Fibroblast of skin of right biceps (primary cell): ENCODE measurements around the gene PRKACA.
"Not testable (repeated sequence)": the region's sequence is repeated elsewhere in the genome, so short reads cannot be mapped to it uniquely, and the experiment has no call there.

ENCODE experiments used
- DNase-seq: peaks from one replicate; pipeline ENCODE4 v3.0.0-alpha.2; 2013

PRKACA gene

DNA sequence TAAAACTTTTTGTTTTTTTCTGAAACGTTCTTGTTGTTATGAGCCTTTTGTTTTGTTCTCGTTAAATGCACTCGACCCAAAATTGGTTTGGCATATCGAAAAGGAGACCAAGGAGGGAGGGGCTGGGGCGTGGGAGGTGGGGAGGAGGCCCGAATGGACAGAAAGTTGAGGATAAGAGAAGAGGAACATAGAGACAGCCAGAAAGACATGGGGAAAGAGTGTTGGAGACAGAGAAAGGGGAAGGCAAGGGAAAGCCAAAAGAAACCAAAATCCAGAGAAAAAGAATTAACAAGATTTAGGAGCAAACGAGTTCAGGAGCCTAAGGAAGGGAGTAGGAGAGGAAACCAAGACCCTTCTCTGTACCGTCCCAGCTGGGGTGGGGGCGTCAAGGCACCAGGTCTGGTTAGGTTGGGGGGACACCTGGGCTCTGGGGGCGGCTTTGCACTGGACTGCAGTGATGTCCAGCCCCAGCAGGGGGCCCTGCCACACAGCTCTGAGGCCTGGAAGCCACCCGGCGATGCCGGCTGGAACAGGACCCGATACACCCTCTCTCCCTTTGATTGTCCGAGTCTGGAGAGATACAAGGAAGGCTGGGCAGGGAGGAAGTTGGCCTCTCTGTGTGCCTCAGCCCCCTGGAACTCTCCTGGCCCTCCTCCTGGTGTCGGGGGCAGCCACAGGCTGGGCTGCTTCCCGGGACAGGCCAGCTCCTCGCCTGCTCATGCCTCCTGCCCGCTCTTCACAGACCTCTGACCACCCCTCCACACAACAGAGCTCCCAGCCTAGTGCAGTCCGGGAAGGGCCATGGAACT is 30.4 kb upstream of the PRKACA start:
- DNase-seq: peak; percentile 65

DNA sequence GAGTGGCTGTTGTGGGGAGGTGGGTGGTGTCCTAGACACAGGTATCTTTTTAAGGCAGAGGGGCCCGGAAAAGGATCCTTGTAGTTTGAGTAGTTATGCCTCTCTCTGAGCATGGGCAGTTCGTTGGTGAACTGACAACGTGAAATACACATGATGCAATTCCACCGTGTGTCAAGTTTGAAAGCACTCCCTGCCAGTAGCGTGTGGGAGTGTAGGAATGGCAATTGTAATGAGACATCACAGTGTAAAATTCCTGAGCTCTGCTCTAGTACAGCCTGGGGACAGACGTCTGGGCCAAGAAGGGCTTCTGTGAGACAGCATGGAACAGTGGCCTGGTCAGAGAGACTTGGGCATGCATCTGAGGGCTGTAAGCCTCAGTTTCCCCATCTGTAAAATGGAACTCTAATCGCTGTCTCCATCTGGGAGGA is 29.2 kb upstream of the PRKACA start:
- DNase-seq: peak; percentile 87

DNA sequence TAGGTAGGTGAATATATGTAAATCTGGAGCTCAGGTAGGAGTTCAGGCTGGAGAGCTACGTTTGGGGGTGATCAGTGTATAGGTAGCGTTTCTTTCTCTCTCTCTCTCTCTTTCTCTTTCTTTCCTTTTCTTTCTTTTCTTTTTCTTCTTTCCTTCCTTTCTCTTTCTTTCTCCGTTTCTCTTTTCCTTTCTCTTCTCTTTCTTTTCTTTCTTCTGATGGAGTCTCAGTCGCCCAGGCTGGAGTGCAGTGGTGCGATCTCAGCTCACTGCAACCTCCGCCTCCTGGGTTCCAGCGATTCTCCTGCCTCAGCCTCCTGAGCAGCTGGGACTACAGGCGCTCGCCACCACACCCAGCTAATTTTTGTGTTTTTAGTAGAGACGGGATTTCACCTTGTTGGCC is 28.6 kb upstream of the PRKACA start:
- not testable (repeated sequence) for DNase-seq

DNA sequence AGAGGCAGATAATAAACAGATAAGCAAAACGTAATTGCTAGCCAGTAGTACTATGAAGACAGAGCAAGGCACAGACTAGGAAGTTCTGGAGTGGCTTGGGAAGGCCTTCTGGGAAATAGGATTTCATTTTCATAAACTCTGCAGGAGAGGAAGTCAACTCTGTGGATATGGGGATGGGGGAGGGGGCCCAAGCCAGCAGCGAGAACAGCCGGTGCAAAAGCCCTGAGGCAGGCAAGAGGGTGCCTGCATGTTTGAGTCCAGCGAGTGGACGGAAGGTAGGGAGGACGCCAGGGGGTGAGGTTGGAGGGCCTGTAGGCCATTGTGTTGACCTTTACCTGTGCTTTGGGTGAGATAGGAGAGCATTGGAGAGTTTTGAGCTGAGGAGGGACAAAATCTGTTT is 27.8 kb upstream of the PRKACA start:
- no peak for DNase-seq

DNA sequence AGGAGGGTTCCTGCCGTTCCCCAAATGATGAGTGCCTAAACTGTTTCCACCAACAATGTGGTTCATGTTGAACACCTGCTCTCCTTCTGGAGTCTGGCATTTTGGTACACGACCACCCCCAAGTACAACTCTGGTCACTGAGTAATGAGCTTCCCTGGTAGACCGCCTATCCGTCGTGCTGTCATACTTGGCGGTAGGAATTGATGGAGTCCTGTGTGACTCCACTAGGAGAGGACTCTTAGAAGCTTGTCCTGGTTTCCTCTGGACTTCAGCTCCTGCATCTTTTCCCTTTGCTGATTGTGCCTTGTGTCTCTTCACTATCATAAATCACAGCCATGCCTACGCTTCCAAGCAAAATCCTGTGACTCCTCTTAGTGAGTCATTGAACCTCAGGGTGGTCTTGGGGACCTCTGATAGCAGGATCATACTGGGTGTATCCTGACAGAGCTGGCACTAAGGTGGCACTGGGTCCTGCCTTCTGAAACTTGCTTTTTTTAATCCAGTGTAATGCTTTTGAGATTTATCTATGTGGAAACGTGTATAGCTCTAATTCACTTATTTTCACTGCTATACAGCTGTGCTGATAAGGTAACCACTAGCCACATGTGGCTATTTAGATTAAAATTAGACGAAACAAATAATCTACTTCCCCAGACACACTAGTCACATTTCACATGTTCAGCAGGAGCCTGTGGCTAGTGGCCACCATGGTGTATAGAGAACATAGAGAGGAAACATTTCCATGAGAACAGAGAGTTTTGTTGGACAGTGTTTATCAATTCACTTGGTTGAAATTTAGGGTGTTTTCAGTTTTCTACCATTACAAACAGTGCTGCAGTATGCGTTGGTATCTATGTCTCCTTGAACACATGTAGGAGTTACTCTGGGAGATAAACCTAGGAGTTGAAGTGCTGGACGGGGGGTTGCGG is 25.0 kb upstream of the PRKACA start:
- DNase-seq: no peak

DNA sequence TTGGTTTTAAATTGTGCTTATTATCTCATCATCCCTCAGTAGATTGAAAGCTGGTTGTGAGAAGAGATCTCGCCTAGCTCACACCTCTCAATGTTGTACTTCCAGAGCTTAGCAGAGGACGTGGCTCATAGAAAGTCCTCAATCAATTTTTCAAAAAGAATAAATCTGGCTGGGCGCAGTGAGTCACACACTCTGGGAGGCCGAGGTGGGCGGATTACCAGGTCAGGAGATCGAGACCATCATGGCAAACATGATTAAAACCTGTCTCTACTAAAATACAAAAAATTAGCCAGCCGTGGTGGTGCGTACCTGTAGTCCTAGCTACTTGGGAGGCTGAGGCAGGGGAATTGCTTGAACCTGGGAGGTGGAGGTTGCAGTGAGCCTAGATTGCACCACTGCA is 23.5 kb upstream of the PRKACA start:
- DNase-seq: no peak

DNA sequence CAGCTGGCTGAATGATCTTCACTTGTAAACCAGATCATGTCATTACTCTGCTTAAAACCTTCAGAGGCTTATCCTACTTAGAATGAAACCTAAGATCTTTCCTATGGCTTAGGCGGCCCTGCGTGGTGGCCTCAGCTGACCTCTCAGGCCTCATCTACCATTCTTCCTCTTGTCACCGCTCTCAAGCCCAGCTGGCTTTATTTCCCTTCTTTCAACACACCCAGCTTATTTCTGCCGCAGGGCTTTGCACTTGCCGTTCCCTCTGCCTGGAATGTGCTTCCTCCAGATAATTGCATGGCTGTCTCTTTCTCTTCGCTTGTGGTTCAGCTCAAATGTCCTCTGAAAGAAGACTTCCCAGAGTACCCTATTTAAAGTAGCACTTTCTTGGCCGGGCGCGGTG is 22.4 kb upstream of the PRKACA start:
- no peak for DNase-seq

DNA sequence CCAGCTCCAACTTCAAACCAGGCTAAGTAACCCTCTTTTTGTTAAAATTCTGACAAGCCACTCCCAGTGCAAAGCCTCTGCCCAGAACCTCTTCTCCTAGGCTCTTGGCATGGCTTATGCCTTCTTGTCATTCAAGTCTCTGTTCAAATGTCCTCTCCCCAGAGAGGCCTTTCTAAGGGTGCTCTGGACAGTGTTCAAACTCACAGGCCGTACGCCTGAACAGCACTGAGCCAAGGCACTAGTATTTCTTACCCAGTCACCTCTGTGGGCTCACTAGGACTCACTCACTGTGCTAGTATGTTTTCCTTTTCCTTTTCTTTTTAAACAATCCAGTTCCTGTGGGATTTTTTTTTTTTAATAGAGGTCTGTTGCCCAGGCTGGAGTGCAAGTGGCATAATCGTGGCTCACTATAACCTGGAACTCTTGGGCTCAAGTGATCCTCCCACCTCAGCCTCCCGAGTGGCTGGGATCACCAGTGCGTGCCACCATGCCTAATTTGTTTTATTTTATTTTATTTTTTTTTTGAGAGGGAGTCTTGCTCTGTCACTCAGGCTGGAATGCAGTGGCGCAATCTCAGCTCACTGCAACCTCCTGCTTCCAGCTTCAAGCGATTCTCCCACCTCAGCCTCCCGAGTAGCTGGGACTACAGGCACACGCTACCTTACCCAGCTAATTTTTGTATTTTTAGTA is 21.2 kb upstream of the PRKACA start:
- peak; percentile 26 for DNase-seq

DNA sequence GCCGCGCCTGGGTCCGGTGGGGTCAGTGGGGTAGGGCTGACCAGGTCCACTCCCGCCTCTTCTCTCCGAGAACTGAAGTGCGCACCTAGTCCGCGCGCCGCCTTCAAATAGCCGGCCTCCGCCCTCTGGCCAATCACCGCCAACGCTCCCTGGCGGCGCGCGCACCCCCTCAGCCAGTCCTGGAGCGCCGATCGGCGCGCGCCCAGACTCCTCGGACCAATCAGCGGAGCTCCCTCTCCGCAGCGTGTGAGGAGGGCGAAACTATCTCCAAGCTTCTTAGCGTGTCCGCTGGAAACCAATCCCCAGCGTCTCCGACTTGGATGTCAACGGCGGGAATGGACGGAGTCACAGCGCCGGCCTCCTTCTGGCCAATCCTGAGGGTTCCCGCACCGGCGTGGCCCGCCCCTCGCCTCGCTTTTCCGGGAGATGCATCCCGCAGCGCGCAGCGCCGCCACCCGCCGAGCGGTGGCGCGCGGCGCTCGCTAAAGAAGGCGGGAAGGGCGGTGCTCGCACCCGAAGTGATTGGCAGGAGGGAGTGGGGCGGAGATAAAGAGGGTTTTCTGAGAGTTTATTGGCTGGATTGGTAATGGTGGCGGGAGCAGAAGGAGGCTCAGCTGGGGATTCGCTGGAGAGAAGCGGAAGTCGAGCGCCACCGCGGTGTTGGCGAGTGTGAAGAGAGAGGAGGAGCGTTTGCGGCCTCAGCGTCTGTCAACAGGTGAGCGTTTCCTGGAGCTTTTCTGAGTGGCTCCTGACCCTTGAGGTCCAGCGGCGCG is 19.1 kb upstream of the PRKACA start, which contains the start of gene ASF1B:
TSS of gene ASF1B (minus strand) at position 81 of the 773 bp plus-strand sequence. CDS start 133 bp downstream, outside the sequence.
- DNase-seq: peak; percentile 100

DNA sequence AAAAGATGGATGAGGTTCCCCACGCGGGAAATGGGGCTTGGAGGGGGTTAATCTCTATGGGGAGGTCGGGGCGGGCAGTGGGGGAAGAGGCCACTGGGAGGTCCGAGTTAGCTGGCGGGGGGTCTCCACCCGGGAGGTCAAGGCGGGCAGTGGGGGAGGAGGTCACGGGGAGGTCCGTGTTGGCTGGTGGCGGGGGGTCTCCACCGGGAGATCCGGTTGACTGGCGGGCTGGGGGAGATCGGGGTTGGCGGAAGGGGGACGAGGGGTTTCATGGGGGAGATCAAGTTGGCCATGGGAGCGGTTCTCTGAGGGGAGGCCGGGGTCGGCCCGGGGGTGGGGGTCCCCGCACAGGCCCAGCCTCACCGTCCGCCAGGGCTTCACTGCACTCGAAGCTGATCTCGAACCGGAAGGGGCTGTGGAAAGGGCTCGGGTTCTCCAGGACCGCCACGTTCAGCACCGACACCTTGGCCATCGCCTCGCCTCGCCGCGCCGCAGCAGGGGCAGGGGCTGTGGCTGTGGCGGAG is 18.5 kb upstream of the PRKACA start:
- no peak for DNase-seq

DNA sequence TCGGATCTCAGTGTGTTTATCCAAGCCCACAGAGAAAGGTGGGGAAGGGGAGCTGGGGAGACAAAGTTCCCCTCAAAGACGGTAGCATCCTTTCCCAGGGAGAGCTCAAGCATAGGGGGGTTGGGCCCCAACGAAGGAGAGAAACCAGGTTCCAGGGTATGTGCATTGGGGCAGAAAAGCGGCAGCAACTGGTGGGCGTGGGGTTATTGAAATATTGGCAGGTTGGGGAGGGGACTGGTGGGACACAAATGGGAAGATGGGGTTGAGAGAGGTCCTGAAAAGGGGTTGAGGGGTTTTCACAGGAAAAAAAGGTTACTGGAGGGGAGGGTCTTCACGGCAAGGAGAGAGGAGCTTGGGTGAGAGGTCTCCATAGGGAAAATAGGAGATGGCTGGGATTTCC is 17.8 kb upstream of the PRKACA start:
- DNase-seq: no peak

DNA sequence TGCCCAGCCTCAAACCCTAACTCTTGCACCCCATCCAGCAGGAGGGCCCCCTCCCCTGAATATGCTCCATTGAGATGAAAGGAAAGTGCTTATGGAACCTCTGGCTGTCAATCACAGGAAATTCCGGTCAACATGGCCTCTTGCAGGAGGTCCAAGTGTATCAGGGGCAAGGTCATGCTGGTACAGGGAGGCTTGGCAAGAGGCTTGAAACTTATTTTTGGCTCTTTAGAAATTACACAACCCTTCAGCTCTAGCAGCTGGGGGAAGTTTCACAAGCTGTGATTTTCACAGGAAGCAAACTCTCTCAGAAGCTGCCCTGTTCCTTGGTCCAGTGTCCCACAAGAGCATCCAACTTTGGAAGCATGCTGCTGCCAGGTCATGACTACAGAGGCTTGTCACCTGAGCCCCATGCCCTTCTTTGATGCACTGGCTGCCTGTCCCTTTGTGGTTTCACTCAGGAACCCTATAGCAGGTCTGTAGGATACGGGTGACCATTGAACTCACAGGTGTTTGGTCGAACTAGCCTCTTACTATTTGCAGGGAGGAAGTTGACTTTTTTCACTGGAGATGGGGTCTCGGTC is 10.5 kb upstream of the PRKACA start:
- no peak for DNase-seq

DNA sequence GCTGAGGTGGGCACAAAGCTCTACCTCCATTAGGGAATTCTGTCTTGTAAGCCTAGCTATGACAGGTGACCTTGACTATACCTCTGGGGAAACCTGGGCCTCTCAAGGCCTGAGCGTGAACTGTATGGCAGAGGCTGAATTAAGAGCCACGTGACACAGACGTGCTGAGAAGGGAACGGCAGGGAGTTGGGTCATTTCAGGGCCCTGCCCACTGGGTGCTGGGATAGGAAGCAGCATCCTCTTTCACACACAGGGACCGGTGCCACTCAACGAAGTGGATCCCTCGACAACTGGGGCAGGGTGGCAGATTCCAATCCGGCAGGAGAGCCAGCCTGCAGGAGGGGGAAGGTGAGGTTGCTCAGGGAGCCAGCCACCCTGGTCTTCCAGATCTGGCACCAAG is 9.6 kb upstream of the PRKACA start:
- DNase-seq: no peak

DNA sequence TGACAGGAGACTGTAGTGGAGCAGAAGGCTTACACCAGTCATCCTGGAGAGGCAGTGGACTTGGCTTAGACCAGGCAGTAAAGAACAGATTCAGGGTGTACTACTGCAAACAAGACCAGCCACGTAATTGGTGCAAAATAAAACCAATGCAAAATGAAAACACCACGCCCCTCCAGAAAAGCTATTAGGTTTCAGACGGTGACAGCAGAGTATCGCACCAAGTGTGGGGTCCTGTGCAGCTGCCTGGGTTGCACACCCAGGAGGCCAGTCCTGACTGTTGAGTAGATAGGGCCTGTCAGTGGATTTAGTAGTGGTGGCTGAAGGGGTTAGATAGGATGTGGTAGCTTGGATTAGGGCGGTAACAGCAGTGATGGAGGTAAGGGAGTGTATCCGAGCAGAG is 5.4 kb upstream of the PRKACA start:
- no peak for DNase-seq

DNA sequence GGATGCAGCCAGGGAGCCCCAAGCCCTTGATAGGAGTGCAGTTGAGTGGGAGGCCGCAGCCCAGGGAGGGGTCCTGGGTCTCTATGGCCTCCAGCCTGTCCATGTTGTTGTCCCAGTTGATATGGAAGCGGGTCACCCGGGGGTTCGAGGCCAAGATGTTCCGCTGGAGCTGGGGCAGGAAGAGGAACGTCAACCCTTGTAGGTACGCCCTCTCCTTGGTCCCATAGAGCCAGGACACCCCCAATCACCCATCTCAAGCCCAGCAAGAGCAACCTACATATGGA is 2.9 kb upstream of the PRKACA start:
- no peak for DNase-seq

DNA sequence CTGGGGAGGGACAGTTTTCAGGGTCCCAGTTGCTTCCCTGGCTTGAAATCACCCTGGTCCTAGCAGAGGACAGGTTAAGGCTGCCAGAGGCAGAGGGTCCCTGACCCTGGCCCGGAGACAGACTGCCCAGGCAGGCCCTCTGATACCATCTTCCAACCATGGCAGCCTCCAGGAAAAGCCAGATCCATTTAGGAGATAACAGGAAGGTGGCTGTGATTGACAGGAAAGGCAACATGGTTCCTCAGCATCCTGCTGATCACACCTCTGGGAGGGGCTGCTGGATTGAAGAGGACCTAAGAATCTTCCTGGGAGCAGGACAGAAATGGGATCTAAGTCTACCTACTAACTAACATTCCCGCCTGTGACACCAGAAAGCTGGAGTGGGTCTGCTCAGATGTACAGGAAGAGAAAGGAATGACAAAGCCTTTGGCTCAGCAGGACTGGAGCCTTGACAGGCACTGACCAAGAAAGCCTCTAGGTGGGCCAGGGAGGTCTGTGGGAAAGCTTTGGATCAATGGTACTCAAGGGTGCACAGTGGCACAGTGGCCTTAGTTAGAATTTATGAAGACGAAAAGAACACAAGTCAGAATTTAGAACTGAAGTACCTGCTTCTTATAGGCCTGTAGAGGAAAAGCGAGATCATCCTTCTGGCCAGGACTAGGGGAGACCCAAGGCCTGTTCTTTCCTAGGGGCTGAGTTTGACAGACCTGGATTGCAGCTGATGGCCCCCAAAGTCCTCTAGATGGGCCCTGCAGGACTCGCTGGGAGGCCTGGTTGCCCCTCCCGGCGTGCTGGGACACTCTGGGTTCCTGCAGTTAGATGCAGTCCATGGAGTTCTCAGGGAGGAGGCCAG is 2.3 kb upstream of the PRKACA start:
- no peak for DNase-seq

DNA sequence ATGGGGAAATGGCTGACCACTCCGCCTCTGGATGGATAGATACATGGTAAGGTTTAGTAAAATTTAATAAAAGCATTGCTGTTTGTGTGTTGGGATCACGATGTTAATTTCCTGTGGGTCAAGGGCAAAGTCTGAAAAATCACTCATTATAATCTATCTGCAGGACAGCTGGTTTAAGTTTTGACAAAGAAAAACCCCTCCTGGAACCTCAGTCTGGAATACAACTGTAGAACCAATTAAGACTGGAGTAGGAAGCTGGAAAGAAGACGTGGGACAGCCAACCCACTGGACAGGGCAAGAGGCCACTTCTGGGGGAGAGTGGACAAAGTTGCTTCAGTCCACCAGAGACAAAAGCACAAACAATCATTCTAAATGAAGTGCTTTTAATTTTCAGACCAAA is 1.6 kb upstream of the PRKACA start:
- no peak for DNase-seq

DNA sequence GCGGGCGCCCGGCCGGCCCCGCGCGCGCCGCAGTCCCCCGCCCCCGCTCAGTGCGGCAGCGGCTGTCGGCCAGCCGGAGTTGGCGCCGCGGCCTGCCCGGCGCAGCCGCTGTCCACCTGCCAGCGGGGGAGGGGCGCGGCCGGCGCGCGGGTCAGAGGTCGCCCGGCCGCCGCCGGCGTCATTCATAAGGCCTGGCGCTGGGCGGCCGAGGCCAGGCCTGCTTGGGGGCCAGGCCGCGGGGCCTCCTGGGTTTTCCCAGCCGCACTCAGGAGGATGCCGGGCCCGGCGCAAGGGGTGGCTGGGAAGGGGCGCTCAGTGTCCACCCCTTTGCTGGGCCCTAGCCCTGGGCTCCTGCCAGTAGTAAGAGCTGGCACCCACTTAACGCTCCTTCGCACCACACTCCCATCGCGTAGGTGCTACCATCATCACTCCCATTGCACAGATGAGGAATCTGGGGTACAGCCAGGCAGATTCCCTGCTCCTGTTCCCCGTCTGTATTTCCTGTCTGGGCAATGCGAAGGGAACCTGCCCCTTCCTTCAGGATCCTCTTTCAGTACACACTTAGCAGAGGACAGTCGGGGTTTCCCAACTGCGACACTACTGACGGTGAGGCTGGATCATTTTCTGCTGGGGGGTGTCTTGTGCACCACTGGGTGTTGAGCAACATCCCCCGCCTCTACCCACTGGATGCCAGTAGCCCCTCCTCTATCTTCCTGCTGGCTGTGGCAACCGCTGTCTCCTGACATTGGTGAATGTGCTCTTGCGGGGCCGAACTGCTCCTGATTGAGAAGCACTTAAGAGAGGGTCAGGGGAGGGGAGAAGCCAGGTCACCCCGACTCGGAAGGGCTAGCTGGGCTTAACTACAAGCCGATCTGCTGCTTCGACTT is 846 bp upstream of the PRKACA start:
- DNase-seq: peak; percentile 49

DNA sequence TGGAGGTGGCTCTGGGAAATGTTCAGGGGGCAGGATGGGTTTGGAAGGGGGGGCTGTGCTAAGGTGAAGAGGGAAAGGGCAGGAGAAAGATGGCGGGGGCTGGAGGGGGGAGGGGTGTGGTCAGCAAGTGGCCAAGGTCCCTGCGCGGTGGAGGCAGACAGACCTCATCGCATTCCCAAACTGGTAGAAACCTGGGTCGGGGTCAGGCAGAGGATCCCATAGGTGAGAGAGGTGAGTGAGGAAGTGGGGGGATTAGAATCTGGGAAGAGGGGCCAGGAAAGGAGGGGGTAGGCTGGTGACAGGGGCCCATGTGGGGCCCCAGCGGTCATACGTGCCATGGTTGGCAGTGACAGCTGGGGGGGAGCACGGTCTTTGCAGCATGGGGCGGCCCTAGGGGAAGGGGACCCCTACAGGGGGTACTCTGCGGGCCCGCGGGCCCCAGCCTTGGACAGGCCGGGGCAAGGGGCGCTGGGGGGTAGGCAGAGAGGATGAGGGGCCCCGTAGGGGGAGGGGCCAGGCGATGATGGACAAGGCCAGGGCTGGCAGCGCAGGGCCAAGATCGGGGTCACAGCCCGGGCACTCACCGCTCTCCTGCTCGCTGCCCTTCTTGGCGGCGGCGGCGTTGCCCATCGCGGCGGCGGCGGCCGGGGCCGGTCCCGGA is 514 bp downstream of the PRKACA start:
- DNase-seq: no peak
